ENCODE measurements around the gene CAMK2D.

The CAMK2D gene

GRCh38 chr4:113730467-113731216 lies 30.9 kb downstream of the CAMK2D start:
- TF ChIP-seq CTCF (IDR thresholded peaks at IDR 0.05; ENCODE audit: low read depth, low read length), result no peak
- DNase-seq, result no peak
- Histone ChIP-seq H3K27ac (no peak overlapping the region), H3K36me3 (no peaks in the 10 kb centered on the region), H3K27me3 (ENCODE audit: insufficient read depth, low read depth, severe bottlenecking) (no peaks in the 10 kb centered on the region), H3K9me3 (ENCODE audit: severe bottlenecking) (no peaks in the 10 kb centered on the region), H3K4me3 (ENCODE audit: low read depth, low read length) (no peak overlapping the region)

- no peak for DNase-seq
- H3K9me3 ChIP-seq (ENCODE audit: severe bottlenecking), result no peaks in the 10 kb centered on the region
- H3K27me3 ChIP-seq (ENCODE audit: insufficient read depth, low read depth, severe bottlenecking), result no peaks in the 10 kb centered on the region
- TF ChIP-seq CTCF (IDR thresholded peaks at IDR 0.05; ENCODE audit: low read depth, low read length), result no peak
- no peaks in the 10 kb centered on the region for H3K36me3 ChIP-seq
- H3K27ac ChIP-seq, result no peak overlapping the region
- H3K4me3 ChIP-seq (ENCODE audit: low read depth, low read length), result no peak overlapping the region
Observed at GRCh38 chr4:113727802-113728201, 33.7 kb downstream of the CAMK2D start.

- no peak overlapping the region for H3K27ac ChIP-seq
- H3K4me3 ChIP-seq (ENCODE audit: low read depth, low read length), result no peak overlapping the region
- no peaks in the 10 kb centered on the region for H3K9me3 ChIP-seq (ENCODE audit: severe bottlenecking)
- no peaks in the 10 kb centered on the region for H3K27me3 ChIP-seq (ENCODE audit: insufficient read depth, low read depth, severe bottlenecking)
- no peak for DNase-seq
- no peak for TF ChIP-seq CTCF (IDR thresholded peaks at IDR 0.05; ENCODE audit: low read depth, low read length)
- no peaks in the 10 kb centered on the region for H3K36me3 ChIP-seq
Observed at GRCh38 chr4:113725963-113726362, 35.6 kb downstream of the CAMK2D start.

- Histone ChIP-seq H3K4me3 (ENCODE audit: low read depth, low read length) (no peak overlapping the region), H3K27me3 (ENCODE audit: insufficient read depth, low read depth, severe bottlenecking) (no peaks in the 10 kb centered on the region), H3K27ac (no peak overlapping the region), H3K9me3 (ENCODE audit: severe bottlenecking) (no peaks in the 10 kb centered on the region), H3K36me3 (no peaks in the 10 kb centered on the region)
- TF ChIP-seq CTCF (IDR thresholded peaks at IDR 0.05; ENCODE audit: low read depth, low read length), result no peak
- DNase-seq, result no peak
Observed at GRCh38 chr4:113718252-113718651, 43.3 kb downstream of the CAMK2D start.

- Histone ChIP-seq H3K36me3 (no peaks in the 10 kb centered on the region), H3K27me3 (ENCODE audit: insufficient read depth, low read depth, severe bottlenecking) (no peaks in the 10 kb centered on the region), H3K27ac (no peak overlapping the region), H3K9me3 (ENCODE audit: severe bottlenecking) (no peaks in the 10 kb centered on the region), H3K4me3 (ENCODE audit: low read depth, low read length) (no peak overlapping the region)
- TF ChIP-seq CTCF (IDR thresholded peaks at IDR 0.05; ENCODE audit: low read depth, low read length), result no peak
- DNase-seq, result no peak
Observed at GRCh38 chr4:113711883-113712662, 49.5 kb downstream of the CAMK2D start.

Measured in WERI-Rb-1 (cell line).